Tibial artery (tissue), 4 donors: ENCODE results near the gene SLCO4A1.

Experiments used
- DNase-seq, 2 donors: peaks; one replicate each; pipeline ENCODE4 v3.0.0-alpha.2; 2019
- H3K27ac ChIP-seq, 2 donors: fragments of 200-600 bp; sonication (generic) in 1 of 2; 1 replicate in 1 of 2; 2 replicates in 1 of 2; pipeline ENCODE4 v1.5.1; 2018 to 2019; ENCODE audit warnings: mild to moderate bottlenecking in 1 of 2
- H3K27me3 ChIP-seq, 2 donors: fragments of 200-600 bp; sonication (generic) in 1 of 2; one replicate each; pipeline versions ENCODE4 v1.5.1 to v1.6.0; 2016 to 2019
- H3K36me3 ChIP-seq, 3 donors: fragments of 200-600 bp; sonication (generic) in 2 of 3; one replicate each; pipeline ENCODE4 v1.5.1; 2016 to 2019; ENCODE audit warnings: mild to moderate bottlenecking in 2 of 3
- H3K4me1 ChIP-seq, 4 donors: fragments of 200-600 bp; sonication (generic) in 2 of 4; 1 replicate in 3 of 4; 2 replicates in 1 of 4; pipeline ENCODE4 v1.5.1; 2016 to 2019
- H3K4me3 ChIP-seq, 2 donors: fragments of 200-600 bp; sonication (generic) in 1 of 2; 1 replicate in 1 of 2; 2 replicates in 1 of 2; pipeline ENCODE4 v1.5.1; 2018 to 2019; ENCODE audit warnings: mild to moderate bottlenecking in 2 of 2
- H3K9me3 ChIP-seq, 3 donors: fragments of 200-600 bp; sonication (generic) in 1 of 3; one replicate each; pipeline ENCODE4 v1.5.1; 2016 to 2019
- CTCF ChIP-seq, 2 experiments: fragments of 200-600 bp in 1 of 2; fragments of 450-650 bp in 1 of 2; IDR thresholded peaks; one replicate each; pipeline ENCODE4 v1.5.1; 2017 to 2019; ENCODE audit warnings: antibody characterized with exemption in 2 of 2, mild to moderate bottlenecking in 1 of 2, moderate library complexity in 1 of 2
- intact Hi-C: fragments of 100-400 bp; cut with DNase I; formaldehyde crosslinking; loops from one replicate; pipeline ENCODE4 v1.15.0; 2023; ENCODE audit warnings: low total_unique reads

Gene SLCO4A1

GRCh38 chr20:62659488-62660239 is 17.4 kb downstream of the SLCO4A1 start:
- intact Hi-C loops, result loop anchor here (10.0 kb wide), 1 partner anchor 345 kb away; the partner anchor contains the start of gene BHLHE23
- no peak for DNase-seq
- H3K36me3 ChIP-seq, result no peaks in the 10 kb centered on the region
- no peak overlapping the region for H3K4me3 ChIP-seq
- H3K4me1 ChIP-seq, result no peaks in the 10 kb centered on the region
- peaks cover 0 to 31% of the 10 kb centered on the region in 2 donors for H3K27me3 ChIP-seq
- no peak overlapping the region for H3K27ac ChIP-seq
- no peak for TF ChIP-seq CTCF (IDR thresholded peaks at IDR 0.05)
- no peaks in the 10 kb centered on the region for H3K9me3 ChIP-seq

GRCh38 chr20:62660240-62660615 is 17.9 kb downstream of the SLCO4A1 start:
- no peak for DNase-seq
- peaks cover 0 to 35% of the 10 kb centered on the region in 2 donors for H3K27me3 ChIP-seq
- H3K4me1 ChIP-seq, result no peaks in the 10 kb centered on the region
- TF ChIP-seq CTCF (IDR thresholded peaks at IDR 0.05), result no peak
- no peak overlapping the region for H3K4me3 ChIP-seq
- intact Hi-C loops, result loop anchor here (10.0 kb wide), 1 partner anchor 345 kb away; the partner anchor contains the start of gene BHLHE23
- no peaks in the 10 kb centered on the region for H3K36me3 ChIP-seq
- H3K27ac ChIP-seq, result no peak overlapping the region
- no peaks in the 10 kb centered on the region for H3K9me3 ChIP-seq

- TF ChIP-seq CTCF (IDR thresholded peaks at IDR 0.05), result no peak
- Histone ChIP-seq H3K9me3 (no peaks in the 10 kb centered on the region), H3K4me1 (no peaks in the 10 kb centered on the region), H3K4me3 (no peak overlapping the region), H3K27ac (no peak overlapping the region), H3K36me3 (no peaks in the 10 kb centered on the region), H3K27me3 (peaks cover 0 to 41% of the 10 kb centered on the region in 2 donors)
- intact Hi-C loops, result loop anchor here (10.0 kb wide), 1 partner anchor 344 kb away; the partner anchor contains the start of gene BHLHE23
- DNase-seq, result no peak
These were observed 18.5 kb downstream of the SLCO4A1 start for GRCh38 chr20:62660768-62661167.

GRCh38 chr20:62661647-62662046 is 19.3 kb downstream of the SLCO4A1 start:
- no peak for TF ChIP-seq CTCF (IDR thresholded peaks at IDR 0.05)
- H3K9me3 ChIP-seq, result no peaks in the 10 kb centered on the region
- no peak overlapping the region for H3K27ac ChIP-seq
- H3K4me1 ChIP-seq, result peaks cover 0 to under 1% (median 0%) of the 10 kb centered on the region in 4 donors
- peaks cover 0 to 48% of the 10 kb centered on the region in 2 donors for H3K27me3 ChIP-seq
- no peaks in the 10 kb centered on the region for H3K36me3 ChIP-seq
- intact Hi-C loops, result loop anchor here (10.0 kb wide), 1 partner anchor 343 kb away; the partner anchor contains the start of gene BHLHE23
- no peak overlapping the region for H3K4me3 ChIP-seq
- no peak for DNase-seq

GRCh38 chr20:62662422-62662821 is 20.1 kb downstream of the SLCO4A1 start:
- intact Hi-C loops, result loop anchor here (10.0 kb wide), 1 partner anchor 342 kb away; the partner anchor contains the start of gene BHLHE23
- H3K4me3 ChIP-seq, result no peak overlapping the region
- no peak for DNase-seq

More at GRCh38 chr20:62662422-62662821, 20.1 kb downstream of the SLCO4A1 start:
- Histone ChIP-seq H3K27me3 (peaks cover 0 to 56% of the 10 kb centered on the region in 2 donors), H3K27ac (no peak overlapping the region), H3K36me3 (no peaks in the 10 kb centered on the region), H3K4me1 (peaks cover 0 to 4% (median 0%) of the 10 kb centered on the region in 4 donors), H3K9me3 (no peaks in the 10 kb centered on the region)
- TF ChIP-seq CTCF (IDR thresholded peaks at IDR 0.05), result no peak
